Measurements from ENCODE around the gene CA10.

CA10 gene

GRCh38 chr17:52148288-52148968 lies 10.1 kb downstream of the CA10 start:
- no peak overlapping the region for H3K4me3 ChIP-seq (ENCODE audit: low read length)
- DNase-seq (ENCODE audit: low read depth, low spot score): no peak

DNA sequence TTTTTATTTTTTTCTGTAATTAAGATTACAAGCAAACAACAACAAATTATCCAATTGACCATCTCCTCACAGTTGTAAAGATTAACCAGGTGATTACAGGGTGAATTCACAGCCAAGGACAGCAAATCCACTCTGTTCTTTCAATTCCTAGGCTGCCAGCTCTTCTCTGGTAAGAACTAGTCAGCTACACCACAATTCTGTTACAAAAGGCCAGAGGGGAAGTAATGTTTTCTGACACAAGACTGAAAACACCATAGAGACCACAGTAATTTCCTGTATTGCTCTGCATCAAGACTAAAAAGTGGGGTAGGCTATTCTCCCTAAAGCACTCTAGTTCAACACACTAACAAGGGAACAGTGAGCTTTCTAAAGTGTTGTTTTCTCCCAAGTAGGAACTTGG lies 10.6 kb downstream of the CA10 start:
- no peak overlapping the region for H3K4me3 ChIP-seq (ENCODE audit: low read length)
- peak; percentile 85 for DNase-seq (ENCODE audit: low read depth, low spot score)

DNA sequence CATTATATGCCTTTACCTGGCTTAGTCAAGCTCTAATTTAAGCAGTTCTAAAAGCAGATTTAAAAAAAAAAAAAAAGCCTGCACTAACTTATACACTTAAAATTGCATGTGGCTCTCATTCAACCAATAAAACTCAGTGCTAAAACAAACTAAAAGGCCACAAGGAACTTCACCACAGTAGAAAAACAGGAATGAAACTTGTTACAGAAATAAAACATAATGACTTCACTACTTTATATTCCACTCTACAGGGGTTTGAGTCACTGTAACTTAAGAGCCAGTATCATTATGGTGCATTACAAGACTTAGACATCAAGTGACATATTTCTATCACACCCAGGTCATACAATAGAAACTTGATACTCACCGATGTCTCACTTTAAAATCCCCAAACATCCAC lies 11.1 kb downstream of the CA10 start:
- no peak overlapping the region for H3K4me3 ChIP-seq (ENCODE audit: low read length)
- no peak for DNase-seq (ENCODE audit: low read depth, low spot score)

GRCh38 chr17:52145476-52145875 lies 13.0 kb downstream of the CA10 start:
- H3K4me3 ChIP-seq (ENCODE audit: low read length): no peak overlapping the region
- peak; percentile 58 for DNase-seq (ENCODE audit: low read depth, low spot score)

DNA sequence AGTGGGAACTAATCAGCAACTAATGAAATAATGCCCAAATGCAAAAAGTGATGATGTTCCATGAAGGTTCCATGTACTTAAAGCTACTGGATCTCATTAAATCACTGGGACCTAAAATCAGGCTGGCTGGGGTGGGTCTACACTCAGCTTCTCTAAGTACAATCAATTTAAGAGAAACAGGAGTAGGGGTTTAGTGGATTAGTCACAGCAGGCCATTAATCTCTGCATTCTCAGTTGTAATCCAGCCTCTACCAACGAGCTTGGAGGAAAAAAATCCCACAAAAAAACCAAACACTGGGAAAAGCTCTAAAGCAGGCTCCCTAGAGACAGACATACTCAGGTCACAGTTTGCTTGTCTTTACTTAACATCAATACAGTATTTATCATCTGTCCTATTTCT lies 15.0 kb downstream of the CA10 start:
- no peak for DNase-seq (ENCODE audit: low read depth, low spot score)
- no peak overlapping the region for H3K4me3 ChIP-seq (ENCODE audit: low read length)

- no peak for DNase-seq (ENCODE audit: low read depth, low spot score)
- H3K4me3 ChIP-seq (ENCODE audit: low read length): no peak overlapping the region
These were observed 17.9 kb downstream of the CA10 start for GRCh38 chr17:52140601-52141000.

DNA sequence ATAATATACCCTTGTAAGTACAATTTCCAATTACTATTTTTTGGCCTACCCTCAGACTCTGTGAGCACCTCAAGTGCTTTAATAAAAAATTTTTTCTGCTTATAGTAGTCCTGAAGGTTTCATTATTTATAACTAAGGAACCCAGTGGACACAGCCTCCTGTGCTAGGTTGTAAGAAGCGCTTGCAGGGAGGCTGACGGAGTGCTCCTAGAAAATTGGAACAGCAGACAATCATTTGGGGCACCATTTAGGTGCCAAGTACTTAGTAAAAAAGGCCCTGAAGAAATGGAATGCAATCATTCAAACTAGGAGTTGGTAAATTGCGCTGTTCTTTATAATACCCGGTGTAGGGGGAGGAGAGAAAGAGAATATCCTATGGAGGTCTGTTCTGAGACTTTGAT lies 19.8 kb downstream of the CA10 start:
- DNase-seq (ENCODE audit: low read depth, low spot score): no peak

DNA sequence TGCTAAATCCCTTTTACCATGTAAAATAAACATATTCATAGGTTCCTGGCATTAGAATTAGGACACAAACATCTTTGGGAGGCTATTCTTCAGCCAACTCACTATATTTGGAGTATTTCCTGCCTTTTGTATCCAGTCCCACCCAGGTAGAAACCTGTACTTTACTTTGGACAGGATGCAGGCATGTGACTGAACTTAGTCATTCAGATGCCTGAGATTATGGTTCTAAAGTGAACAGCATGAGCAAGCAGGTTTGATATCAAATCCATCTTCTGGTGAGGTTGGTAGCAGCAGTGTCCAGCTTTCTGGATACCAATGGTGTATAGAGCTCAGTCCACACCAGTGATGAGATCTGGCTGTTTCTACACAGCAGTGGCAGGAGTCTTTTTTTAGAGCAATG lies 20.2 kb downstream of the CA10 start:
- no peak overlapping the region for H3K4me3 ChIP-seq (ENCODE audit: low read length)
- no peak for DNase-seq (ENCODE audit: low read depth, low spot score)

More for the DNA sequence above, 19.8 kb downstream of the CA10 start:
- no peak overlapping the region for H3K4me3 ChIP-seq (ENCODE audit: low read length)

GRCh38 chr17:52136166-52136565 lies 22.3 kb downstream of the CA10 start:
- DNase-seq (ENCODE audit: low read depth, low spot score): no peak
- H3K4me3 ChIP-seq (ENCODE audit: low read length): no peak overlapping the region

GRCh38 chr17:52134641-52135040 lies 23.9 kb downstream of the CA10 start:
- no peak for DNase-seq (ENCODE audit: low read depth, low spot score)
- H3K4me3 ChIP-seq (ENCODE audit: low read length): no peak overlapping the region

DNA sequence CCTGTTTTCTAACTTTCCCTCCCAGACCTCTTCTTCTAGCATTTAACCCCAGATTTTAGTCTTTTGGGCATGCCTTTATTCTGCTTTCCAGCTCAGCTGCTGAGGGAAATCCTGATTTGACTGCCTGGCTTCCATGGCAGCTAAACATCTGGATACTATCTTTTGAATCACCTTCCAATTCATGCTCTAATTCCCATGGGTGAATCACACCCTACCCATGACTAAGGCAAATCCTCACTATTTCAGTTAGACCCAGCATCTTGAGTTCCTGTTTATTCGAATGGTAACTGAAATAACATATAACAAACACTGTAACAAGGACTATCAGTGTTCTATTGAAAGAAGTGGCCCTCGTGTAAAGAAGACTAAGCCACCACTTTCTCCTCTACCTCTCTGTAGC lies 29.8 kb downstream of the CA10 start:
- DNase-seq (ENCODE audit: low read depth, low spot score): no peak
- H3K4me3 ChIP-seq (ENCODE audit: low read length): no peak overlapping the region

DNA sequence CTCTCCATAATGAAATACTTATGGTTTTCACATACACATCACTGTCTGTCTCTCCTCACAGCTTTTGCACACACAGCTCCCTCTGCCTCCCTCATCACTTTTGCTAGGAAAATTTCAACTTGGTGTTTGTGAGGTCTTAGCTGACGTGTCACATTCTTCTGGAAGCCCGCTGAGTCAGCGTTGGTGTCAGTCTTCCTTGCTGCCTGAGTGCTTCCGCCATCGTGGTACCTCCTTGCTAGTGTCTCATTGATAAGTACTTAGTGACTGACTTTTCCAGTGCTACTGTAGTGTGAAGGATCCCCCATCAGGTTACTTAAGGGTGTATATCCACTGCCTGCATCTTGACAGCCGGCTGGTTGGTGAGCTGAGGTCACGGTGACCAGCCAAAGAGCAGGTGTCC lies 33.5 kb downstream of the CA10 start:
- no peak overlapping the region for H3K4me3 ChIP-seq (ENCODE audit: low read length)
- no peak for DNase-seq (ENCODE audit: low read depth, low spot score)

DNA sequence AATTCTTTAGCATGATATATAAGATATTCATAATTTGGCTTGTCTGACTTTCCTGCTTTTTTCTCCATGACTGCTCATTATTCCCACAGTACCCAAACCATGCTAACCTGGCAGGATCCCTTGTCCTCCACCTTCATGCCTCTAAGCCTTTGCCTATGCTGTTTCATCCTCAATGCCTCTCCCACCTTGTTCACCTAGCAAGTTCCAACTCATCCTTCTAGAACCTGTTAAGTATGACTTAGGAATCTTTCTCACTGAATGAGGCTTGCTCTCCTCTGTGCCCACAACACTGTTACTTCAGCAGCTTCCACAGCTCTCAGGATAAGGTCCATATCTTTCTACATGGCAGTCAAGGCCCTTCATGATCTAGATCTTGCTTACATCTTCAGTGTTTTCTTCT lies 34.0 kb downstream of the CA10 start:
- DNase-seq (ENCODE audit: low read depth, low spot score): no peak
- no peak overlapping the region for H3K4me3 ChIP-seq (ENCODE audit: low read length)

DNA sequence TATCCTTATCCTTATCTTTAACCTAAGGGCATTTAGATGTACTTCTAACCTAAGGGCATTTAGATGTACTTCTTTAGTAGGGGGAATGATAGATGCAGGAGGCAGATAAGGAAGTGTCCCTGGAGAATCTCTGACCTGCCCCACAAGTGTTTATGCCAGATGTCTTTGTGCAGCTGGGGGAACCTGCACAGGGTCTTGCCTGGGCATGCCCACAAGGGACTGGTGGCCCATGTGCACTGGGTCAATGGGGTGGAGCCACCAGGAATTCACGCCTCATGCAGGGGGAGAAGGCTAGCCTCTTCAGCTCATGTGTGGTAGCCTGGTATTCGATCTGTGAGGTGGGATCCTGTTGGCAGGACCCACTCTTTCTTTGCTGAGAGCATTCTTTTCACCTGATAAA lies 38.0 kb downstream of the CA10 start:
- no peak overlapping the region for H3K4me3 ChIP-seq (ENCODE audit: low read length)
- no peak for DNase-seq (ENCODE audit: low read depth, low spot score)

- no peak for DNase-seq (ENCODE audit: low read depth, low spot score)
- no peak overlapping the region for H3K4me3 ChIP-seq (ENCODE audit: low read length)
These were observed 47.5 kb downstream of the CA10 start for GRCh38 chr17:52110923-52111581.

- peak; percentile 41 for DNase-seq (ENCODE audit: low read depth, low spot score)
- no peak overlapping the region for H3K4me3 ChIP-seq (ENCODE audit: low read length)
These were observed 51.8 kb downstream of the CA10 start for GRCh38 chr17:52106638-52107261.

DNA sequence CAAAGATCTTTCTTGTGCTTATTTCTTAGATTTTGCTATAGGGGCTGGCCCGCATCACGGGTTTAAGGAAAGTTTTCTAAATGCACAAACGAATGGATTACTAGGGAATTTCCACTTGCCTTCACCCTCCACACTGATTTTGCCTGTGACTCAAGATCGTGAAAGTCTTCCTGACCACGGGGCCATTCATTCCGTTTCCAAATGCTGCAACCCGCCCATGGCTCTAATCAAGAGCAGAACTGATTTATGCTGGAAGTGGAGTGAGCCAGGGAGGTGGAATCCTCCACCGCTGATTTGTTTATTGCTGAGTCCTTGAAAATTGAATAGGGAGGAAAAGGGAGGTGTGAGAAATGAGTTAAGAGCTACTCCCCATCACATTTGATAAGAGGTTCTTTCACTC lies 52.4 kb downstream of the CA10 start:
- DNase-seq (ENCODE audit: low read depth, low spot score): no peak
- no peak overlapping the region for H3K4me3 ChIP-seq (ENCODE audit: low read length)

DNA sequence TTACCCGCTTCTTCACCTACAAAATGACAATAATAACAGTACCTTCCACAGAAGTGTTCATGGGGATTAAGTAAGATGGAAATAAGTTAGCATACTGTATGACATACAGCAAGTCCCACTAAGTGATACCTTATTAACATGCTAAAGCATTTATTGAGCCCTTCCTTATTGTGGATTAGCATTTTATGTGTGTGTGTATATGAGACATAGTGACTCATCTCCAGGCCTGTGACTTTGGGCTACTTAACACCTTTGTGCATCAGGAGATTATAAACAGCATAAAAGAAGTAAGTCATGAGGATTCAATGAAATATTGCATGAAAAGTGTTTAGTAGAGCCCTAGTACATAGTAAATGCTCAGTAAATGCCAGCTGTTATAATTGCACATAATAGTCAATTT lies 52.9 kb downstream of the CA10 start:
- no peak overlapping the region for H3K4me3 ChIP-seq (ENCODE audit: low read length)
- DNase-seq (ENCODE audit: low read depth, low spot score): no peak

GRCh38 chr17:52096056-52096455 lies 62.5 kb downstream of the CA10 start:
- H3K4me3 ChIP-seq (ENCODE audit: low read length): no peak overlapping the region
- no peak for DNase-seq (ENCODE audit: low read depth, low spot score)

GRCh38 chr17:52084176-52084575 lies 74.3 kb downstream of the CA10 start:
- no peak for DNase-seq (ENCODE audit: low read depth, low spot score)

GRCh38 chr17:52079496-52079895 lies 79.0 kb downstream of the CA10 start:
- DNase-seq (ENCODE audit: low read depth, low spot score): no peak
- H3K4me3 ChIP-seq (ENCODE audit: low read length): no peak overlapping the region

More at GRCh38 chr17:52084176-52084575, 74.3 kb downstream of the CA10 start:
- no peak overlapping the region for H3K4me3 ChIP-seq (ENCODE audit: low read length)

Measured in Jurkat, Clone E6-1 (cell line).